Breast epithelium (tissue), 3 donors: ENCODE results near the gene PCNA.

Experiments used
- POLR2A ChIP-seq: fragments of 450-650 bp; IDR thresholded peaks from one replicate; pipeline ENCODE4 v1.6.1; 2016; ENCODE audit warnings: antibody characterized with exemption, mild to moderate bottlenecking, moderate library complexity
- POLR2AphosphoS5 ChIP-seq, 3 donors: sonication (generic); formaldehyde crosslinking; IDR thresholded peaks; one replicate each; pipeline ENCODE4 v1.6.1; 2017; ENCODE audit warnings: antibody characterized with exemption in 3 of 3
- TF ChIP-seq, protein P1 (sequence below), 3 donors: fragments of 450-650 bp; IDR thresholded peaks; one replicate each; pipeline ENCODE4 v1.5.1; 2016 to 2017; ENCODE audit warnings: antibody characterized with exemption in 3 of 3, mild to moderate bottlenecking in 3 of 3, moderate library complexity in 3 of 3

DNA sequence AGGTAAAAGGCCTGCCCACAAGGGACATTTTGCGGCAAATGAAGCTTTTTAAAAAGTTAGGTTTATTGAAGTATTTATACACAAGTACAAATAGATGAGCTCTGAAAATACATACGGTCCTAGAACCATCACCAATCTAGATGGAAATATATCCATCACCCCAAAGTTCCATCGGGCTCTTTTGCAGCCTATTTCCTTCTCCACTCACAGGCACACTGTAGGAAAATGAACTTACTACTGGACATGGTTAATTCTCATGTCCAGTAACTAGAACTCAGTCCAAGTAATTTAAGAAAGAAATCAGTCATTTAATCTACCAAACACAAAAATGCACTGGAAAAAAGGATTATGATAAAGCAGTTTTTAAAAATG lies 6.2 kb downstream of the PCNA start:
- TF ChIP-seq, protein P1, sequence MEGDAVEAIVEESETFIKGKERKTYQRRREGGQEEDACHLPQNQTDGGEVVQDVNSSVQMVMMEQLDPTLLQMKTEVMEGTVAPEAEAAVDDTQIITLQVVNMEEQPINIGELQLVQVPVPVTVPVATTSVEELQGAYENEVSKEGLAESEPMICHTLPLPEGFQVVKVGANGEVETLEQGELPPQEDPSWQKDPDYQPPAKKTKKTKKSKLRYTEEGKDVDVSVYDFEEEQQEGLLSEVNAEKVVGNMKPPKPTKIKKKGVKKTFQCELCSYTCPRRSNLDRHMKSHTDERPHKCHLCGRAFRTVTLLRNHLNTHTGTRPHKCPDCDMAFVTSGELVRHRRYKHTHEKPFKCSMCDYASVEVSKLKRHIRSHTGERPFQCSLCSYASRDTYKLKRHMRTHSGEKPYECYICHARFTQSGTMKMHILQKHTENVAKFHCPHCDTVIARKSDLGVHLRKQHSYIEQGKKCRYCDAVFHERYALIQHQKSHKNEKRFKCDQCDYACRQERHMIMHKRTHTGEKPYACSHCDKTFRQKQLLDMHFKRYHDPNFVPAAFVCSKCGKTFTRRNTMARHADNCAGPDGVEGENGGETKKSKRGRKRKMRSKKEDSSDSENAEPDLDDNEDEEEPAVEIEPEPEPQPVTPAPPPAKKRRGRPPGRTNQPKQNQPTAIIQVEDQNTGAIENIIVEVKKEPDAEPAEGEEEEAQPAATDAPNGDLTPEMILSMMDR (IDR thresholded peaks at IDR 0.05): no peak
- TF ChIP-seq POLR2A (no peak), POLR2AphosphoS5 (IDR thresholded peaks at IDR 0.05) (no peak)
